C4-2B (cell line): ENCODE results near the gene RNU6-1.

Experiments used
- CTCF ChIP-seq: fragments of 450-650 bp; conservative IDR thresholded peaks from 2 replicates; pipeline ENCODE4 v1.5.1; 2017; ENCODE audit warnings: mild to moderate bottlenecking
- ZFX ChIP-seq: fragments of 450-650 bp; IDR thresholded peaks from 2 replicates; pipeline ENCODE4 v1.6.1; 2017

GRCh38 chr15:67808821-67809220 lies 31.0 kb downstream of the RNU6-1 start:
- TF ChIP-seq CTCF = no peak
- TF ChIP-seq ZFX = no peak
